HG02973 (cell line): ENCODE measurements around the gene ANGPTL4.
A peak's percentile ranks its signal among the peaks of the same experiment; 100 is the strongest.
"Not testable (repeated sequence)": the region's sequence is repeated elsewhere in the genome, so short reads cannot be mapped to it uniquely, and the experiment has no call there.

Experiments
- ATAC-seq: cut with Tn5 transposase; IDR thresholded peaks from one replicate; pipeline ENCODE4 v1.9.1; 2021; ENCODE audit warnings: moderate library complexity; ENCODE audit not compliant: unreplicated experiment

The ANGPTL4 gene

GRCh38 chr19:8334458-8335342, 29.3 kb upstream of the ANGPTL4 start:
- no peak for ATAC-seq

- no peak for ATAC-seq
Measured at GRCh38 chr19:8335343-8336071, 28.4 kb upstream of the ANGPTL4 start.

- ATAC-seq = no peak
Measured at GRCh38 chr19:8336072-8336569, 27.8 kb upstream of the ANGPTL4 start.

- ATAC-seq = no peak
Measured at GRCh38 chr19:8336660-8337059, 27.3 kb upstream of the ANGPTL4 start.

GRCh38 chr19:8337728-8338127, 26.2 kb upstream of the ANGPTL4 start:
- no peak for ATAC-seq

- no peak for ATAC-seq
Measured at GRCh38 chr19:8338835-8339234, 25.1 kb upstream of the ANGPTL4 start.

GRCh38 chr19:8340341-8341096, 23.4 kb upstream of the ANGPTL4 start:
- no peak for ATAC-seq

- not testable (repeated sequence) for ATAC-seq
Measured at GRCh38 chr19:8341504-8341903, 22.5 kb upstream of the ANGPTL4 start.

- ATAC-seq = no peak
Measured at GRCh38 chr19:8342316-8342683, 21.7 kb upstream of the ANGPTL4 start.

GRCh38 chr19:8342684-8343482, 21.1 kb upstream of the ANGPTL4 start, which contains the start of gene KANK3:
KANK3 (minus strand) TSS chr19:8343262; CDS start chr19:8337828, 5,434 bp downstream.
- ATAC-seq = peak; percentile 88

GRCh38 chr19:8343483-8343844, 20.5 kb upstream of the ANGPTL4 start:
- no peak for ATAC-seq

- not testable (repeated sequence) for ATAC-seq
Measured at GRCh38 chr19:8349629-8350372, 14.2 kb upstream of the ANGPTL4 start.

GRCh38 chr19:8352134-8352827, 11.7 kb upstream of the ANGPTL4 start:
- no peak for ATAC-seq

- ATAC-seq = not testable (repeated sequence)
Measured at GRCh38 chr19:8352845-8353244, 11.1 kb upstream of the ANGPTL4 start.

- ATAC-seq = no peak
Measured at GRCh38 chr19:8355631-8356402, 8.1 kb upstream of the ANGPTL4 start.

GRCh38 chr19:8357007-8357521, 6.9 kb upstream of the ANGPTL4 start:
- ATAC-seq = no peak

- no peak for ATAC-seq
Measured at GRCh38 chr19:8358948-8359347, 5.0 kb upstream of the ANGPTL4 start.

GRCh38 chr19:8360196-8360595, 3.8 kb upstream of the ANGPTL4 start:
- no peak for ATAC-seq
